ENCODE results near the gene STYXL2. TPM values are rescaled to one million over a fixed set of nuclear protein-coding genes. Genes with fewer than 3 reads are reported as not detected.

The STYXL2 gene
- total and polyA plus RNA-seq, 2 donors (not counting 1 experiment from before 2014, with no cell fraction given) = not detected

GRCh38 chr1:167076136-167076710, 17.7 kb upstream of the STYXL2 start:
- Histone ChIP-seq H4K20me1 (ENCODE audit: control insufficient read depth, insufficient read depth, low read length, poor library complexity, severe bottlenecking) (no peaks in the 10 kb centered on the region), H3K27me3 (replicated peaks in 1 of 4; ENCODE audit: control extremely low read depth in 1 of 4, control insufficient read depth in 3 of 4, insufficient read depth in 4 of 4, low read length in 3 of 4) (peaks cover 0 to 3% (median 1%) of the 10 kb centered on the region in 4 experiments), H2AFZ (ENCODE audit: insufficient read depth, low read depth, low read length, poor library complexity, severe bottlenecking) (no peak overlapping the region), H3K79me2 (ENCODE audit: control insufficient read depth, insufficient read depth, low read length) (no peaks in the 10 kb centered on the region), H3K4me2 (replicated peaks; ENCODE audit: low read depth, low read length, poor library complexity, severe bottlenecking) (no peak overlapping the region), H3K9ac (ENCODE audit: low read length) (no peak overlapping the region), H3K4me1 (ENCODE audit: control insufficient read depth in 2 of 2, insufficient read depth in 2 of 2, low read length in 2 of 2) (no peaks in the 10 kb centered on the region), H3K36me3 (replicated peaks in 1 of 2; ENCODE audit: control extremely low read depth in 1 of 2, control insufficient read depth in 1 of 2, extremely low read depth in 1 of 2, insufficient read depth in 2 of 2, low read length in 1 of 2) (no peaks in the 10 kb centered on the region), H3K27ac (ENCODE audit: low read length in 2 of 2) (no peak overlapping the region), H3K9me3 (ENCODE audit: control extremely low read depth in 1 of 3, control insufficient read depth in 2 of 3, insufficient read depth in 1 of 3, low read length in 2 of 3) (no peaks in the 10 kb centered on the region), H3K4me3 (ENCODE audit: control extremely low read depth in 1 of 5, extremely low read depth in 1 of 5, insufficient read depth in 1 of 5, low read depth in 2 of 5, low read length in 4 of 5) (no peak overlapping the region)
- Mint-ChIP-seq H3K9me3 (ENCODE audit: insufficient read depth) (no peaks in the 10 kb centered on the region), H3K4me3 (no peak overlapping the region), H3K27me3 (peaks cover 30% of the 10 kb centered on the region), H3K4me1 (peaks cover 3% of the 10 kb centered on the region), H3K27ac (no peak overlapping the region)
- TF ChIP-seq CTCF (IDR thresholded peaks at IDR 0.05) (no peak), EZH2 (IDR thresholded peaks at IDR 0.05; ENCODE audit: borderline replicate concordance, insufficient read depth, low read depth, low read length, poor library complexity, severe bottlenecking) (no peak)
- ChIA-PET CTCF (interaction anchor here (2.4 kb wide), 1 partner anchor 17 kb away, joined by 5 read pairs; no protein-coding TSS in a partner anchor), POLR2A (no interaction called here)
- no peak for DNase-seq
- 50% methylated on average over 3 of the region's 8 CpGs for WGBS (ENCODE audit: insufficient coverage)
- intact Hi-C loops (cut with micrococcal nuclease) = no loop called here
- ATAC-seq (ENCODE audit: low read depth) = no peak

DNA sequence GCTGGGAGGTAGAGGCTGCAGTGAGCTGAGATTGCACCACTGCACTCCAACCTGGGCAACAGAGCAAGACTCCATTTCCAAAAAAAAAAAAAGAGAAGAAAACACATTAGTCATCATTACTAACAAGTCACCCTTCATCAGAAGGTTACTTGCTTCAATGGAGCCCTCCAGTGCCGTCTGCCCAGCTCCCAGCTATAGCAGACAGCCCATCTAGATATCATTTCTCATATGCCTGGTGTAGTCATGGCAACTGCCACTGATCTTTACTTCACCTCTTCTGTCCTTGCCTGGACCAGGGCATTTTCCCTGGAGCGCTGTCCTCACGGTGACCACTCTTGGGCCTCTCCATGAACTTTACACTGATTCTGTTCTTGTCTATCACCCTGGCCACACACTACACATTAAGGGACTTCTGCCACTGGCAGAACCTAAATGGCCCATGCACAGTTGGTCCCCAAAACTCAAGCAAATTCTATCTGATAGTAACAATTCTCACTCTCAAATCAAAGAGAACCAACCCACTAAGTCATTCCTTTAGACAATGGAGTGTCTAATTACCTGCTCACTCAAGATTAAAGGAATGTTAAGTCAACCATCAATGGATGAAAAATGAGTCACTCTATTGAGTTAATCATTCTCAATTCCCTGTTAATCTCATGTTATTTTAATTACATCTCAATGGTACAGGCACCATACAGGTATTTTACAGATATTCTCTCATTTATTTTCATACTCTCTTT, 16.6 kb upstream of the STYXL2 start:
- WGBS (ENCODE audit: insufficient coverage) = 100% methylated on average over 3 of the region's 3 CpGs
- no peak overlapping the region for H3K27ac Mint-ChIP-seq
- no peak overlapping the region for H3K4me2 ChIP-seq (replicated peaks; ENCODE audit: low read depth, low read length, poor library complexity, severe bottlenecking)
- CTCF ChIA-PET = interaction anchor here (0.8 to 2.4 kb wide), 3 partner anchors 10 to 265 kb away, joined by 3 to 5 read pairs (median 4); no protein-coding TSS in a partner anchor
- intact Hi-C loops (cut with micrococcal nuclease) = no loop called here
- ATAC-seq (ENCODE audit: low read depth) (no peak), DNase-seq (no peak)
- H4K20me1 ChIP-seq (ENCODE audit: control insufficient read depth, insufficient read depth, low read length, poor library complexity, severe bottlenecking) = no peaks in the 10 kb centered on the region
- peaks cover 32% of the 10 kb centered on the region for H3K27me3 Mint-ChIP-seq
- no peaks in the 10 kb centered on the region for H3K36me3 ChIP-seq (replicated peaks in 1 of 2; ENCODE audit: control extremely low read depth in 1 of 2, control insufficient read depth in 1 of 2, extremely low read depth in 1 of 2, insufficient read depth in 2 of 2, low read length in 1 of 2)
- POLR2A ChIA-PET = no interaction called here
- H3K9ac ChIP-seq (ENCODE audit: low read length) = no peak overlapping the region
- H3K79me2 ChIP-seq (ENCODE audit: control insufficient read depth, insufficient read depth, low read length) = no peaks in the 10 kb centered on the region
- no peak overlapping the region for H3K4me3 Mint-ChIP-seq
- no peak overlapping the region for H3K27ac ChIP-seq (ENCODE audit: low read length in 2 of 2)
- H3K4me1 Mint-ChIP-seq = no peaks in the 10 kb centered on the region
- no peaks in the 10 kb centered on the region for H3K9me3 ChIP-seq (ENCODE audit: control extremely low read depth in 1 of 3, control insufficient read depth in 2 of 3, insufficient read depth in 1 of 3, low read length in 2 of 3)
- H3K4me3 ChIP-seq (ENCODE audit: control extremely low read depth in 1 of 5, extremely low read depth in 1 of 5, insufficient read depth in 1 of 5, low read depth in 2 of 5, low read length in 4 of 5) = no peak overlapping the region
- no peaks in the 10 kb centered on the region for H3K4me1 ChIP-seq (ENCODE audit: control insufficient read depth in 2 of 2, insufficient read depth in 2 of 2, low read length in 2 of 2)
- H3K27me3 ChIP-seq (replicated peaks in 1 of 4; ENCODE audit: control extremely low read depth in 1 of 4, control insufficient read depth in 3 of 4, insufficient read depth in 4 of 4, low read length in 3 of 4) = peaks cover 0 to 9% (median 1%) of the 10 kb centered on the region in 4 experiments
- H3K9me3 Mint-ChIP-seq (ENCODE audit: insufficient read depth) = no peaks in the 10 kb centered on the region
- TF ChIP-seq CTCF (IDR thresholded peaks at IDR 0.05) = no peak
- no peak for TF ChIP-seq EZH2 (IDR thresholded peaks at IDR 0.05; ENCODE audit: borderline replicate concordance, insufficient read depth, low read depth, low read length, poor library complexity, severe bottlenecking)
- no peak overlapping the region for H2AFZ ChIP-seq (ENCODE audit: insufficient read depth, low read depth, low read length, poor library complexity, severe bottlenecking)

Data from B cell (primary cell).